ENCODE results near the gene RTTN.

DNA sequence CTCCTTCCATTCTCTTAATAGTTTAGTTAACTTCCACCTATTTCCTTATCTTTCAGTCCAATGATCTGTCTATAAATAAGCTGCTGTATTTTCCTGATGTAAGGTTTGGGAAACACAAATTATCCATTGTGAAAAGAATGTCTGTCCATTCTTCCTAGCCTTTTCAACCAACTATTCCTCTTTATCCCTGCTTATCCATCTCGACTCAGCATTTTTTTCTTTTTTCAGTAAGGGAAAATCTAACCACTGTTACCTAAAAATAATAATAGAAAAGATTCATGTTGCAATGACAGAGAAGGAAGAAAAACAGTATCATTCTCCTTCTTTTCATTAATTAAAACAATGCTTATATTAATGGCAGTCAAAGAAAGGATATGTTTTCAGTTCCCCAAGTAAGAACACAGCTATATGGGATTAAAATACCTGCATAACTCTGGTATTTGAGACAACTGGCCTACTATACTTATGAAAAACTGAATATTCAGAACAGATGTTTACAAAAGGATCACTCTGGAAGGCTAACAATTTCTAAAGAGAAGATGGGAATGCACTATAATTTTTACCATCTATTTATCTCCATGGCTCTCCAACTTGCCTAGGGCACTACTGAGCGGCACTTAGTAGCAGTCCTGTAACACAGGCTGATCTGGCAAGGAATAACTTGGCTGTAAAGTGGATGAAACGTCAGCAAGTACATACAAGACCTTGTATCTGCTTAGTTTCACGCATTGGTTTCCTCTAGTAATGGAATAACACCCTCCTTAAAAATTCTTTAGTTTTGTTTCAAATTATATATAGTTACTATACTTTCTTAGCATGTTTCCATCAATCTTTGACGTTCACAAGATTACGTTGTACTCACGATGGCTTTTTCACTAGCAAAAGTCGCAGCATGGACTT, 57.2 kb downstream of the RTTN start:
- TF ChIP-seq, protein P1, sequence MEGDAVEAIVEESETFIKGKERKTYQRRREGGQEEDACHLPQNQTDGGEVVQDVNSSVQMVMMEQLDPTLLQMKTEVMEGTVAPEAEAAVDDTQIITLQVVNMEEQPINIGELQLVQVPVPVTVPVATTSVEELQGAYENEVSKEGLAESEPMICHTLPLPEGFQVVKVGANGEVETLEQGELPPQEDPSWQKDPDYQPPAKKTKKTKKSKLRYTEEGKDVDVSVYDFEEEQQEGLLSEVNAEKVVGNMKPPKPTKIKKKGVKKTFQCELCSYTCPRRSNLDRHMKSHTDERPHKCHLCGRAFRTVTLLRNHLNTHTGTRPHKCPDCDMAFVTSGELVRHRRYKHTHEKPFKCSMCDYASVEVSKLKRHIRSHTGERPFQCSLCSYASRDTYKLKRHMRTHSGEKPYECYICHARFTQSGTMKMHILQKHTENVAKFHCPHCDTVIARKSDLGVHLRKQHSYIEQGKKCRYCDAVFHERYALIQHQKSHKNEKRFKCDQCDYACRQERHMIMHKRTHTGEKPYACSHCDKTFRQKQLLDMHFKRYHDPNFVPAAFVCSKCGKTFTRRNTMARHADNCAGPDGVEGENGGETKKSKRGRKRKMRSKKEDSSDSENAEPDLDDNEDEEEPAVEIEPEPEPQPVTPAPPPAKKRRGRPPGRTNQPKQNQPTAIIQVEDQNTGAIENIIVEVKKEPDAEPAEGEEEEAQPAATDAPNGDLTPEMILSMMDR (conservative IDR thresholded peaks at IDR 0.05; ENCODE audit: low read depth, low read length) = no peak
- no peak for TF ChIP-seq EZH2 (IDR thresholded peaks at IDR 0.05; ENCODE audit: borderline replicate concordance, low read depth, low read length, poor library complexity, severe bottlenecking)
